HepG2 (cell line): ENCODE data around the gene ITGB7. TPM values are rescaled to one million over a fixed set of nuclear protein-coding genes. Genes with fewer than 3 reads are reported as not detected.
A peak's percentile ranks its signal among the peaks of the same experiment; 100 is the strongest.

Experiments used
- ATAC-seq: fragments of 200-7000 bp; cut with Tn5 transposase; 3 replicates; pipeline ENCODE4 v1.9.1; 2020; ENCODE audit warnings: mild to moderate bottlenecking, moderate library complexity
- BruUV-seq: library from RNA; stranded (reverse); fragments of 400-500 nt; replicated peaks from 2 replicates; lab custom pipeline; 2021; lab: Mats Ljungman, UMichigan
- CTCF ChIA-PET: fragments of 300-600 bp; formaldehyde crosslinking; extraction: SDS; loops from one replicate; lab custom pipeline; 2021; ENCODE audit warnings: low total read pairs, inconsistent platforms, low intra/inter-chr PET ratio; lab: Yijun Ruan, JAX
- POLR2A ChIA-PET: fragments of 350-600 bp; sonication (Branson Sonifier 250); formaldehyde crosslinking; loops from one replicate; lab custom pipeline; 2020; ENCODE audit warnings: antibody characterized with exemption, inconsistent platforms; lab: Yijun Ruan, JAX
- DNase-seq: peaks from one replicate; pipeline ENCODE4 v3.0.0-alpha.2; 2015; ENCODE audit warnings: low spot score
- FAIRE-seq: peaks from 3 replicates; lab custom pipeline; 2011; peaks lifted over from hg19 to GRCh38; lab: Jason Lieb, UNC
- H2AFZ ChIP-seq: one replicate; pipeline ENCODE4 v1.6.1; 2011; ENCODE audit warnings: low read length, inconsistent platforms
- H3K27ac ChIP-seq: fragments of 300-600 bp; 3 replicates; pipeline ENCODE4 v1.8.0; 2011; ENCODE audit warnings: mixed run types, mild to moderate bottlenecking, mixed read lengths, low read length, inconsistent platforms; ENCODE audit not compliant: insufficient read depth; ENCODE audit errors: extremely low read length
- H3K27me3 ChIP-seq, 2 experiments: fragments of 200-600 bp in 1 of 2; 2 replicates in 1 of 2; 3 replicates in 1 of 2; pipeline versions ENCODE4 v1.6.0 to v1.8.0; 2011; ENCODE audit warnings: low read length in 2 of 2, mild to moderate bottlenecking in 2 of 2, moderate library complexity in 2 of 2, inconsistent platforms in 1 of 2; ENCODE audit not compliant: insufficient read depth in 2 of 2, control insufficient read depth in 1 of 2
- H3K36me3 ChIP-seq, 2 experiments: fragments of 200-600 bp in 1 of 2; replicated peaks in 1 of 2; 2 replicates in 1 of 2; 3 replicates in 1 of 2; pipeline versions ENCODE4 v1.5.1 to v1.8.0; 2011; ENCODE audit warnings: low read length in 2 of 2, inconsistent platforms in 1 of 2; ENCODE audit not compliant: insufficient read depth in 2 of 2, control insufficient read depth in 1 of 2
- H3K4me1 ChIP-seq: 2 replicates; pipeline ENCODE4 v1.5.1; 2012; ENCODE audit warnings: low read length, inconsistent platforms; ENCODE audit not compliant: insufficient read depth
- H3K4me2 ChIP-seq: 2 replicates; pipeline ENCODE4 v1.6.0; 2011; ENCODE audit warnings: low read depth, low read length, inconsistent platforms
- H3K4me3 ChIP-seq, 3 experiments: fragments of 200-600 bp in 1 of 3; sonication (generic), shearing (Covaris generic) in 1 of 3; replicated peaks in 1 of 3; 2 replicates each; pipeline ENCODE4 v1.5.1; 2011 to 2016; ENCODE audit warnings: low read length in 3 of 3, inconsistent platforms in 2 of 3, low read depth in 2 of 3, mild to moderate bottlenecking in 2 of 3, control low read depth in 1 of 3, mixed read lengths in 1 of 3; ENCODE audit not compliant: insufficient read depth in 1 of 3
- H3K79me2 ChIP-seq: one replicate; pipeline ENCODE4 v1.6.1; 2011; ENCODE audit warnings: low read length, inconsistent platforms; ENCODE audit not compliant: insufficient read depth
- H3K9ac ChIP-seq: 2 replicates; pipeline ENCODE4 v1.6.0; 2011; ENCODE audit warnings: mild to moderate bottlenecking, low read depth, low read length, inconsistent platforms; ENCODE audit not compliant: insufficient read depth
- H3K9me3 ChIP-seq: 2 replicates; pipeline ENCODE4 v1.5.1; 2012; ENCODE audit warnings: mild to moderate bottlenecking, low read length
- H4K20me1 ChIP-seq: 2 replicates; pipeline ENCODE4 v1.6.0; 2011; ENCODE audit warnings: inconsistent platforms, mild to moderate bottlenecking, low read length, moderate library complexity; ENCODE audit not compliant: insufficient read depth
- EHMT2 ChIP-seq: fragments of 200-600 bp; sonication (generic); IDR thresholded peaks from 2 replicates; pipeline ENCODE4 v1.7.0; 2017; ENCODE audit warnings: antibody characterized with exemption, low read depth, low read length, borderline replicate concordance
- FOSL1 ChIP-seq: sonication (generic); formaldehyde crosslinking; IDR thresholded peaks from 2 replicates; pipeline ENCODE4 v1.9.0; 2021; ENCODE audit warnings: missing genetic modification reagents, borderline replicate concordance
- FOXP1 ChIP-seq, 2 experiments: fragments of 450-650 bp in 1 of 2; IDR thresholded peaks; 2 replicates each; pipeline ENCODE4 v1.6.1; 2017 to 2018; ENCODE audit warnings: antibody characterized with exemption in 1 of 2
- HHEX ChIP-seq: IDR thresholded peaks from 2 replicates; pipeline ENCODE4 v1.6.1; 2016; ENCODE audit warnings: control low read depth
- PATZ1 ChIP-seq: sonication (generic); formaldehyde crosslinking; IDR thresholded peaks from 2 replicates; pipeline ENCODE4 v1.4.0; 2020; ENCODE audit warnings: missing genetic modification reagents
- PRMT3 ChIP-seq: sonication (generic); formaldehyde crosslinking; IDR thresholded peaks from 2 replicates; pipeline ENCODE4 v1.8.1; 2022; ENCODE audit warnings: low read depth, mild to moderate bottlenecking, moderate library complexity, missing genetic modification reagents, borderline replicate concordance
- WGBS: methylation state at CpG from one replicate; pipeline ENCODE4 v1.1.6; 2017; ENCODE audit warnings: low lambda C conversion rate; 5-methylcytosine and 5-hydroxymethylcytosine counted together
- in situ Hi-C: cut with HindIII; loops from 2 replicates; pipeline ENCODE4 v1.10.0; 2017; ENCODE audit warnings: low pct_unique_long_range_greater_than_20kb; ENCODE audit not compliant: extremely low pct_ligation_motif_present
- intact Hi-C: fragments of 100-400 bp; cut with micrococcal nuclease; formaldehyde crosslinking; loops from one replicate; pipeline ENCODE4 v1.10.0; 2022; ENCODE audit not compliant: unreplicated experiment
- polyA plus RNA-seq, 8 experiments: library from polyadenylated mRNA; depleted of rRNA in 3 of 8; stranded (reverse) in 7 of 8; unstranded in 1 of 8; fragments of >200 nt; fragmentation: Illumina TruSeq in 4 of 8; extraction: Trizol in 4 of 8; gene quantifications; 2 replicates each; pipeline versions ENCODE4 v1.2.1 to v1.2.3, GENCODE V29; 2011 to 2016; ENCODE audit warnings: low read depth in 4 of 8, missing spikeins in 1 of 8, mixed read lengths in 1 of 8; ENCODE audit not compliant: insufficient read depth in 1 of 8
- total RNA-seq, 5 experiments: library from RNA; depleted of rRNA; stranded (reverse); fragments of >200 nt; fragmentation: Illumina TruSeq; extraction: Trizol; gene quantifications; 2 replicates each; pipeline ENCODE4 v1.2.3, GENCODE V29; 2016; ENCODE audit warnings: low read depth in 1 of 5

The ITGB7 gene
- total and polyA plus RNA-seq, 2 of the 13 experiments (the other 11 are each of a cell fraction or from before 2014, with no cell fraction given) = 0.16 to 0.18 TPM

- H3K4me1 ChIP-seq = peaks cover 41% of the 10 kb centered on the region
- ChIA-PET CTCF (no interaction called here), POLR2A (interaction anchor here (1.1 to 2.6 kb wide), 2 partner anchors 9 to 16 kb away, joined by 3 to 15 read pairs; partner anchors contain the start of genes CSAD and ZNF740)
- WGBS = 79% methylated on average over 13 of the region's 14 CpGs
- in situ Hi-C loops (no loop called here), intact Hi-C loops (no loop called here)
- no peaks in the 10 kb centered on the region for H3K9me3 ChIP-seq
- DNase-seq = no peak
- H2AFZ ChIP-seq = no peak overlapping the region
- H3K9ac ChIP-seq = no peak overlapping the region
- no peaks in the 10 kb centered on the region for H4K20me1 ChIP-seq
- H3K27me3 ChIP-seq = no peaks in the 10 kb centered on the region
- no peak for TF ChIP-seq FOXP1 (IDR thresholded peaks at IDR 0.05)
- TF ChIP-seq FOXP1 (CRISPR knock-in tag; IDR thresholded peaks at IDR 0.05) = no peak
- TF ChIP-seq PRMT3 (CRISPR knock-in tag) = no peak
- no peak for TF ChIP-seq FOSL1 (CRISPR knock-in tag)
- TF ChIP-seq PATZ1 (CRISPR knock-in tag) = 0 out of 2 replicates have a peak, but pooled peaks have one; percentile 16
- no peak for TF ChIP-seq HHEX (CRISPR knock-in tag)
- TF ChIP-seq EHMT2 = no peak
- no peak overlapping the region for H3K4me2 ChIP-seq
- H3K36me3 ChIP-seq = no peaks in the 10 kb centered on the region
- no peak overlapping the region for H3K4me3 ChIP-seq
- no peak for ATAC-seq
- no TSS peak for BruUV-seq
- no peak for FAIRE-seq
- no peaks in the 10 kb centered on the region for H3K79me2 ChIP-seq
- H3K27ac ChIP-seq = no peak overlapping the region
Measured at GRCh38 chr12:53170876-53171724, 36.0 kb downstream of the ITGB7 start.
